ENCODE results near the gene SEMA6B.

DNA sequence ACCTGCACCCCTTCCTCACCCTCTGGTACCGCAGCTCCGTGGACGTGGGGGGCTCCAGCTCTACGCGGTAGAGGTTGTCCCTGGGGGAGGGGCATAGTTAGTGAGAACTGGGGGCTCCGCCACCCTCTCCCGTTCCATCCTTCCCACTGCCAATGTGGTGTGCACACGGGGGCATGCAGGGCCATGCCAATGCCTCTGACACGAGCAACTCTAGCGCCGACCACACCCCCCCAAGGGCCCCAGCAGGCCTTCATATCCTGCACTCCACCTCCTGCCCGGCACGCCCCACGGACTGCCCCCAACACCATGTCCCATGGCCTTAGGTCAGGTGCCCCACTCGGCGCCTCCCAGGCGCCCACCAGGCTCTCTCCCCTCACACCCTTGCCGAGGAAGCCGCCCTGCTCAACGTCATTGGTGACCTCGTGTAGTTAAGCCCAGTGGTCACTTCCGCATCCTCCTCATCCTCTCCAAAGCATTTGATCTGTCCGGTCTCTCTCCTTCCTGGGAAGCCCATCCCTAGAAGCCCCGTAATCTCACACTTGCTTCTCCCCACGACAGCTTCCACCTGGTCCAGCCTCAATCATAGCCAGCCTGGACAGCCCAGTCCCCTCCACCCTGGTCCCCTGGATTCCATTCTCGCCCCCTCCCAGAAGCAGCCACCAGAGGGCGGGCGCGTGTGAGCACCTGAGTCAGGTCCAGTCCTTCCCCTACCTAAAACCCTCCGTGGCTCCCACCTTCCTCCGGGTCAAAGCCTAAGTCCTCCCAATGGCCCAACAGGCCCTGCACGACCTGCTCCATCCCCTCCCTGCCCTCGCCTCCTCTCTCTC is 2.1 kb downstream of the SEMA6B start:
- no peak for TF ChIP-seq POLR2A (IDR thresholded peaks at IDR 0.05)
- TF ChIP-seq, protein P1, sequence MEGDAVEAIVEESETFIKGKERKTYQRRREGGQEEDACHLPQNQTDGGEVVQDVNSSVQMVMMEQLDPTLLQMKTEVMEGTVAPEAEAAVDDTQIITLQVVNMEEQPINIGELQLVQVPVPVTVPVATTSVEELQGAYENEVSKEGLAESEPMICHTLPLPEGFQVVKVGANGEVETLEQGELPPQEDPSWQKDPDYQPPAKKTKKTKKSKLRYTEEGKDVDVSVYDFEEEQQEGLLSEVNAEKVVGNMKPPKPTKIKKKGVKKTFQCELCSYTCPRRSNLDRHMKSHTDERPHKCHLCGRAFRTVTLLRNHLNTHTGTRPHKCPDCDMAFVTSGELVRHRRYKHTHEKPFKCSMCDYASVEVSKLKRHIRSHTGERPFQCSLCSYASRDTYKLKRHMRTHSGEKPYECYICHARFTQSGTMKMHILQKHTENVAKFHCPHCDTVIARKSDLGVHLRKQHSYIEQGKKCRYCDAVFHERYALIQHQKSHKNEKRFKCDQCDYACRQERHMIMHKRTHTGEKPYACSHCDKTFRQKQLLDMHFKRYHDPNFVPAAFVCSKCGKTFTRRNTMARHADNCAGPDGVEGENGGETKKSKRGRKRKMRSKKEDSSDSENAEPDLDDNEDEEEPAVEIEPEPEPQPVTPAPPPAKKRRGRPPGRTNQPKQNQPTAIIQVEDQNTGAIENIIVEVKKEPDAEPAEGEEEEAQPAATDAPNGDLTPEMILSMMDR (IDR thresholded peaks at IDR 0.05): no peak
